HG03175 (cell line): ENCODE data around the gene MAPKAPK5.
"Not testable (repeated sequence)": the region's sequence is repeated elsewhere in the genome, so short reads cannot be mapped to it uniquely, and the experiment has no call there.

Experiments used
- ATAC-seq: cut with Tn5 transposase; IDR thresholded peaks from one replicate; pipeline ENCODE4 v1.9.1; 2021; ENCODE audit warnings: mild to moderate bottlenecking, moderate library complexity; ENCODE audit not compliant: unreplicated experiment

The MAPKAPK5 gene

DNA sequence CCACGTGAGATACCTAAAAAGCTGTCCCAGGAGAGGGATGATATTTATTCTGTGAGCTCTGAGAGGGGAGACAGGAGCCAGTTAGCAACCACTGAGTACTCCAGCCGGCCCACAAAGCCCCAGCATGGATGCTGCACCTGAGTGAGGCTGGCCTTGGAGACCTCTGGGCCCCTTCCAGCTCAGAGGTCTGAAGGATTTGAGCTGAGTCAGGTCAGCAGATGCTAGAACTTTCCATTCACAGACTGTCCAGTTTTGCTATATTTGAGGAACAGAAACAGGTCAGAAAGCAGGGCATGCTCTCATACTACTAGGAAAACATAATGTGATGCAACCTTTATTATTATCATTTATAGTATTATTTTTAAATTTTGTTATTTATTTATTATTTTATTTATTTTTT lies 15.0 kb upstream of the MAPKAPK5 start:
- no peak for ATAC-seq

DNA sequence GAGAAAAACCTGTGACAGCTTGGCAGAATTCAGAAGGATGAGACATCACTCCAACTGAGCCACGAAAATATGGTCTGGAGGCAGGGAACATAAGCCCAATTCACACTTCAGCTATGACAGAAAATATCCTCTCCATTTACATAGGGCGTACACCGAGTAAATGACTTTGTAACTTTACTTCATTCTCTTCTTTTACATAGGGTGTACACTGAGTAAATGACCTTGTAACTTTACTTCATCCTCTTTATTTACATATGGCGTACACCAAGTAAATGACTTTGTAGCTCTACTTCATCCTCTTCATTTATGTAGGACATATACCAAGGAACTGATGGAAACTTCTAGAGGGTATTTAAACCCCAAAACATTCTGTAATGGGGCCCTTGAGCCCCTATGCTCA lies 14.1 kb upstream of the MAPKAPK5 start:
- no peak for ATAC-seq

DNA sequence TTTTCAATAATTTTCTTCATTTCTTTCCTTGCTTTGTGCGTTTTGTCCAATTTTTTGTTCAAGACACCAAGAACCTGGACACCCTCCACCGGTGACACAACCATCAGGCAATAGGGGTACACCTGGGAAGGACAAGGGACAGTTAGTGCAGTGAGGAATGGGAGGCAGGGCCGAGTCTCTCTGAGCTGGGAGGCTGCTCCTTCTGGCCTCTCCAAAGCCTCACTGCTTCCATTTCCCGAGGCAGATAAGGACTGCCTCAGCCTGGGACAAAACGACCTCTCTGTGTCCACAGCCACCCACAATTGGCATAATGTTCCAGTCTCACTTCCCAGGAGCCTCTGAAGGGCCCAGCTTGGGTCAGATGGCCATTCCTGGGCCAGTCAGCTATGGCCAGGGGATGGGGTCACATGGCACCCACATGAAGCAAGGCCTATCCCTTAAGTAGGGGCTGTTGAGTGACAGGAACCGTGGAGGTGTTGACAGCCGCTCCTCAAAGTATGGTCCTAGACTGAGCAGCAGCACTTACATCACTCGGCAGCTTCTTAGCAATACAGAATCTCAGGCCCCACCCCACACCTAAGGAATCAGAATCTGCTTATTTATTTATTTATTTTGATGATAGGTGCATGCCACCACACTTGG lies 13.6 kb upstream of the MAPKAPK5 start:
- ATAC-seq = no peak

DNA sequence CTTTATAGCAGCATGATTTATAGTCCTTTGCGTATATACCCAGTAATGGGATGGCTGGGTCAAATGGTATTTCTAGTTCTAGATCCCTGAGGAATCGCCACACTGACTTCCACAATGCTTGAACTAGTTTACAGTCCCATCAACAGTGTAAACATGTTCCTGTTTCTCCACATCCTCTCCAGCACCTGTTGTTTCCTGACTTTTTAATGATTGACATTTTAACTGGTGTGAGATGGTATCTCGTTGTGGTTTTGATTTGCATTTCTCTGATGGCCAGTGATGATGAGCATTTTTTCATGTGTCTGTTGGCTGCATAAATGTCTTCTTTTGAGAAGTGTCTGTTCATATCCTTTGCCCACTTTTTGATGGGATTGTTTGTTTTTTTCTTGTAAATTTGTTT lies 12.4 kb upstream of the MAPKAPK5 start:
- ATAC-seq = not testable (repeated sequence)

DNA sequence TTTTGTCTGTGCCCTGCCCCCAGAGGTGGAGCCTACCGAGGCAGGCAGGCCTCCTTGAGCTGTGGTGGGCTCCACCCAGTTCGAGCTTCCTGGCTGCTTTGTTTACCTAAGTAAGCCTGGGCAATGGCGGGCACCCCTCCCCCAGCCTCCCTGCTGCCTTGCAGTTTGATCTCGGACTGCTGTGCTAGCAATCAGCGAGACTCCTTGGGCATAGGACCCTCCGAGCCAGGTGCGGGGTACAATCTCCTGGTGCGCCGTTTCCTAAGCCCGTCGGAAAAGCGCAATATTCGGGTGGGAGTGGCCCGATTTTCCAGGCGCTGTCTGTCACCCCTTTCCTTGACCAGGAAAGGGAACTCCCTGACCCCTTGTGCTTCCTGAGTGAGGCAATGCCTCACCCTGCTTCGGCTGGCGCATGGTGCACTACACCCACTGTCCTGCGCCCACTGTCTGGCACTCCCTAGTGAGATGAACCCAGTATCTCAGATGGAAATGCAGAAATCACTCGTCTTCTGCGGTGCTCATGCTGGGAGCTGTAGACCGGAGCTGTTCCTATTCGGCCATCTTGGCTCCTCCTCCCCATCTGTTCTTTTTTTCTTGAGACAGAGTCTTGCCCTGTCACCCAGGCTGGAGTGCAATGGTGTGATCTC lies 7.2 kb upstream of the MAPKAPK5 start:
- ATAC-seq = not testable (repeated sequence)

DNA sequence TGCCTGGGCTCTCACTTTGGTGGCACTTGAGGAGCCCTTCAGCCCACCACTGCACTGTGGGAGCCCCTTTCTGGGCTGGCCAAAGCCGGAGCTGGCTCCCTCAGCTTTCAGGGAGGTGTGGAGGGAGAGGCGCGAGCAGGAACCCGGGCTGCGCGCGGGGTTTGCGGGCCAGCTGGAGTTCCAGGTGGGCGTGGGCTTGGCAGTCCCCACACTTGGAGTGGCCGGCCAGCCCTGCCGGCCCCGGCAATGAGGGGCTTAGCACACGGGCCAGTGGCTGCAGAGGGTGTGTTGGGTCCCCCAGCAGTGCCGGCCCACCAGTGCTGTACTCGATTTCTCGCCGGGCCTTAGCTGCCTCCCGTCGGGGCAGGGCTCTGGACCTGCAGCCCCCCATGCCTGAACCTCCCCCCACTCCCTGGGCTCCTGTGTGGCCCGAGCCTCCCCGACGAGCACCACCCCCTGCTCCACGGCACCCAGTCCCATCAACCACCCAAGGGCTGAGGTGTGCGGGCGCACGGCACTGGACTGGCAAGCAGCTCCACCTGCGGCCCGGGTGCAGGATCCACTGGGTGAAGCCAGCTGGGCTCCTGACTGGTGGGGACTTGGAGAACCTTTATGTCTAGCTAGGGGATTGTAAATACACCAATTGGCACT lies 6.4 kb upstream of the MAPKAPK5 start:
- not testable (repeated sequence) for ATAC-seq

DNA sequence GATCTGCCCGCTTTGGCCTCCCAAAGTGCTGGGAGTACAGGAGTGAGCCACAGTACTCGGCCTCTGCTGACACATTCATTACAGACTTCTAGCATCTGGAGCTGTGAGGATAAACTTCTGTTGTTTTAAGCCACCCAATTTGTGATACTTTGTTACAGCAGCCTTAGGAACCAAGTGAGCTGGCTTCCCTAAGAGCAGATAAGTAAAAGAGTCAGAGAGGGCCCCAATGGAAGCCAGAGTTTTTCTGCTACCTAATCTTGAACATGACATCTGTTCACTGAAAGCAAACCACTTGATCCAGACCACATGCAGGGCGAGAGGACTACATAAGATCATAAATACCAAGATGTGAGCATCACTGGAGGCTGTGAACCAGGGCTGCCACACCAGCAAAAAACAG lies 3.7 kb upstream of the MAPKAPK5 start:
- no peak for ATAC-seq

DNA sequence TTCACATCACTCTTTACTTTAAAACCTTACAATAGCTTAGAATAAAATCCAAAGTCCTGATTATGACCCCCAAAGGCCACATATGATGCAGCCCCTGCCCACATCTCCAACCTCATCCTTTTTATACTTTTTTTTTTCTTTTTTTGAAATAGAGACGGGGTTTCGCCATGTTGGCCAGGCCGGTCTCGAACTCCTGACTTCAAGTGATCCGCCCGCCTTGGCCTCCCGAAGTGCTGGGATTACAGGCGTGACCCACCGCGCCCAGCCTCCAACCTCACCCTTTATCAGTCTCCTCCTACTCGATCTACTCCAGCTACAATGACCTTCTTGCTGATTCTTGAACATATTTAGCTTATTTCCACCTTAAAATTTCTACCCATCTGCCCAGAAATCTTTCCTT lies 1.2 kb upstream of the MAPKAPK5 start:
- ATAC-seq = no peak

DNA sequence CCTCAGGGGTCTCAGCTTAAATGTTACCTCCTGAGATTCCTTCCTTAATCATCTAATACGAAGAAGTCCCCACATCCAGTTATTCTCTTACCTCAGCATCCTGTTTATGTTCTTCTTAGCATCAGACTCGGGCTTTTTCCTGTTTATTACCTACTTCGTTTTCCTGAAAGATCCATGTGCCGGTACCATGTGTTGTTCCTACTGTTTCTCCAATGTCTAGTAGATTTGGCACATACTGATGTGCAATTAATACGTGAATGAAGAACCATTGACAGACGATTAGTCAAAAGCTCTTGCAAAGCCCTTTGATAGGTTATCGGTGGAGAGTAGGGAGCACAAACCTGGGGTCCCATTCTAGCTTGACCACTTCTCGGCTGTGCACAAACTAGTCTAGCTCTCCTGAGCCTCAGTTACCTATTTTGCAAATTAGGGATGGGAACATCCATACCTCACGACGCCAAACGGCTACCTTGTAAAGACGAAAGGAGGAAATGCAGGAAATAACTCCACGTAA lies 735 bp upstream of the MAPKAPK5 start:
- ATAC-seq = peak; percentile 6

DNA sequence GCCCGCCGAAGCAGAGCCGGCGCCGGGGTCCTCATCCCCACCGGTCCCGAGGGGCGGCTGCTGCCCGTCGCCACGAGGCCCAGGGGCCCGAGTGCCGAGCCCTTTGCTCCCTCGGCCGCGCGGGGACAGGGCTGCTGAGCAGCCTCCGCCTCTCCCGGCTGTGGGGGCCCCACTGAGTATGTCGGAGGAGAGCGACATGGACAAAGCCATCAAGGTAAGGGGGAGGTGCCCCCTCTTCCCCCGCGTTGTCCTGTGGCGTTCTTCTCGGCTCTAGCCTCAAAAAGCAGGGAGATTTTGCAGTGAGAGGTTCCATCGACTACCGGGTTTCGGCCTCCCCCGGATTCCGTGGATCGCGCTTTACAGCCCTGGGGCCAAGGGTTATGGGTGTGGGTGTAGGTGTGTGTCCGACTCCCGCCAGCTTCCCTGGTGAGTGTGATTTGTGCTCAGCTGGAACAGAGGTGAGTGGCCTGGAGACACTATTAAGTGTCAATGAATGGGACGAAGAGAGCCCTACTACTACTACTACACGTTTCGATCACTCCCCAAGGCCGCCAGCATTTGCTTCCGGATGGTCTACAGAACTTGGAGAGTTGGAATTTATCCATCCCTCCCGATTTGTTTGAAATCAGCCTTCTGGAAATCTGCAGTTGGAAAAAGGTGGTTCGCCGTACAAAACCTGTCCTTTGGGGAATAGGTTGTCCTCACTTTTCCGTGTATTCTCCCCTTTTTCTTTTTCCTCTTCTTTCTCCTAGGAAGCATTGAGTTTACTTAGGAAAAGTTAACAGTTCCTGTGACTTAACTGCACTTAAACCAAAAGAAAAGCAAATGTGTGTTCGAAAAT lies 748 bp downstream of the MAPKAPK5 start:
- peak; percentile 26 for ATAC-seq

DNA sequence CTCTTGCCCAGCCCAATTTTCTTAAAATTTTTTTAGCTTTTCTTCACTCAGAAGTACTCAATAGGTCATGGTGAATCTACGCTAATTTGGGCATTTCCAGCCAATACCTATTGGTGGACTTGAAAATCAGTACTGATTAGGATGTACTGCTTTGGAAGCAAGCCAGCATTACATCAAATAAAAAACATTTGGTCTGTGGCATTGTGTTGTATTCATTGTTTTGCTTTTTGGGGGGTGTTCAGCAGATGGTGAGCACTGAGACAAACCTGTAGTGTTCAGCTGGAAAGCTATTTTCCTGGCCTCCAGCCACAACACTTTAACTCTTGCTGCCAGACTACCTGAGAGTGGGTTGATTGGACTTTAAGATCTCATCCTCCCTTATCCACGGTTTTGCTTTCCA lies 4.0 kb downstream of the MAPKAPK5 start:
- no peak for ATAC-seq

DNA sequence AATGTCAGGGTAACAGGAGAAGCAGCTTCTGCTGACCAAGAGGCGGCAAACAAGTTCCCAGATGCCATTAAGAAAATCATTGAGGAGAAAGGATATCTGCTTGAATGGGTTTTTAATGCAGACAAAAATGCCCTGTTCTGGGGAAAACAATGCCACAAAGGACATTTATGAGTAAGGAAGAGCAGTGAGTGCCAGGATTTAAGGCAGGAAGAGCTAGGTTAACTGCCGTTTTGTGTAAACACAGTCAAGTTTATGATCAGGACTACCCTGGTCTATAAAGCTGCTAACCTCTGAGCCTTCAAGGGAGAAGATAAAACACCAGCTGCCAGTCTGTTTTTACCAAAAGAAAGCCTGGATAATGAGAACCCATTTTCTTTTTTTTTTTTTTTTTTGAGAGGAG lies 8.5 kb downstream of the MAPKAPK5 start:
- ATAC-seq = no peak

DNA sequence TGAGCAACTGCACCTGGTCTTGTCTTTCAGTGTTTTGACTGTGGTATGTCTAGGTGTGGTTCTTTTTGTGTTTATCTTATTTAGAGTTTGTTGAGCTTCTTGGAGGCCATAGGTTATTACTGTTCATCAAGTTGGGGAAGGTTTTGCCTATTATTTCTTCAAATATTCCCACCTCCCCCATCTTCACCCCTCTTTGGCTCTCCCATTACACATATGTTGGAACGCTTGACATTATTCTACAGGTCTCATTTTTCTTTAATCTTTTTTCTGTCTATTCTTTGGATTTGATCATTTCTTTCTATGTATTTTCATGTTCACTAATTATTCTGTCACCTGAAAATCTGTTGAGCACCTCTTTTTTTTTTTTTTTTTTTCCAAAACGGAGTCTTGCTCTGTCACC lies 16.2 kb downstream of the MAPKAPK5 start:
- ATAC-seq = no peak

DNA sequence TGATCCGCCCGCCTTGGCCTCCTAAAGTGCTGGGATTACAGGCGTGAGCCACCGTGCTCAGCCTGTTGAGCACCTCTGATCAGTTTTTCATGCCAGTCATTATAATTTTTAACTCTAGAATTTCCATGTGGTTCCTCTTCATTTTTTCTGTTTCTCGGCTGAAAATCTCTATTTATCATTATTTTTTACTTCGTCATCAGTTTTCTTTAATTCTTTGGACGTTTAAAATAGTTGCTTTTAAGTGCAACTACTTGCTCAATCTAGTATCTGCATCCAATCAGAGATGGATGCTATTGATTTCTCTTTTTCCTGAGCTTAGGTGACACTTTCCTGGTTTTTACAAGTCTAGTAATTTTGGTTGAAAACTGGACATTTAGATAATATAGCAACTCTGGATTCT lies 16.8 kb downstream of the MAPKAPK5 start:
- ATAC-seq = no peak

DNA sequence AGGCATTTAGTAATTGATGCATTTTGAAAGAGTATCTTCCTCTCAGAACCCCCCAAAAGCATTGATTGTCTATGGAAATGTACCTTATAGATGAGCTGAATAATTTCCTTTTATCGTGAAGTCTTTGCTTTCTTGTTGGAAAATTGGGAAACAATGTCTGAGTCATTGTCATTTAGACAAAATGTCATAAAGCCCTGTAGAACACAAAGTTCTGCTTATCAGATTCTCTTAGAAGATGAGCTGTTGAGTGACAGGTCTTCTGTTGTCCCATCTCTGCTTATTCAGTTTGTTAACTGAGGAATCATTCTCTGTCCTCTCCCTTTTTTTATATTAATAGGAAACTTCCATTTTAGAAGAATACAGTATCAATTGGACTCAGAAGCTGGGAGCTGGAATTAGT lies 22.9 kb downstream of the MAPKAPK5 start:
- no peak for ATAC-seq

DNA sequence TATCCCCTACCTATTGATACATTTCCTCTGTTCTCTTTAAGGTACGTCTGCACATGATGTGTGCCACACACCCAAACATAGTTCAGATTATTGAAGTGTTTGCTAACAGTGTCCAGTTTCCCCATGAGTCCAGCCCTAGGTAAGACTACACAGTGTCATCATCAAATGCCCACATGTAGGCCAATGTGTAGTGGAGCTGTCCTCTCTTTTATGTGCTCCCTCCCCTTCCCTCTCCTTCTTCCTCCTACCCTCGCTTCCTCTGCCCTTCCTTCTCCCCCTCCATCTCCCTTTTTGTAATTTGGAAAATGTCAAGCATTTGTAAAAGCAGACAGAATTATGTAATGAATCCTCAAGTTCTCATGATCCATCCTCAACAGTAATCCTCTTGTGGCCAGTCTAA lies 25.5 kb downstream of the MAPKAPK5 start:
- no peak for ATAC-seq

DNA sequence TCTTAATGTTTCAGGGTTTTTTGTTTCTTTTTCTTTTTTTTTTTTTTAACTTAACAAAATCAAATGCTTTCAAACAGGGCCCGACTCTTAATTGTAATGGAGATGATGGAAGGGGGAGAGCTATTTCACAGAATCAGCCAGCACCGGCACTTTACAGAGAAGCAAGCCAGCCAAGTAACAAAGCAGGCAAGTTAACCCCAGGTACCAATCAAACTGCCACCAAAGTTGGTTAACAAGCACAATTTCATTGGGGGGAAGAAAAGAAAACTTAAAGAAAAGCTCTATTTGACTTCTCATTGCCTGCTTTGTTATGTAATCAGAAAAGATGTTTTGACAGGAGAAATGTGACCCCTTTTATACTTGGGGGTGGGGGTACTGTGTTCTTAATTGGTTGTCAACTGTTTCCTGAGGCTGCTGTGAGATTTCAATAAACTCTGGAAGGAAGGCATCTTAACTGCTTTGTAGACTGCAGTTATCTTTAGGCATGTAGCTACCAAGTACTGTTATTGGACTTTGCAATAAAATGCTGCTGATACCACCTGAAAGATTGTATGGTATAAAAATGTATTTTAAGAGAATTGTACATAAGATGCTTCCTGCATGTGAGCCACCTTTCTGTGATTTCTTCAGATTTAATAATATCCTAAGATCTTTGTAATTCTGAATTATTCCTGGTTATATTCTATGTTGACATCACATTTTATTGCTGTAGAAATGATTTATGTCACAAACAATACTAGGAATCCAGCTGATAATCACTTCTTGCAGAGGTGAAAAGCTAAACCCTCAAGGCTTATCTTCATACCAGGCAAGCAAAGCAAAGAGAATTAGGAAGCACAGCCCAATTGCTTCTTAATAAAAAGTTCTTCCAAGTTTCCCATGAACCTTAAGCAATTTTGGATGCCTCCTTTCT lies 26.9 kb downstream of the MAPKAPK5 start:
- no peak for ATAC-seq

DNA sequence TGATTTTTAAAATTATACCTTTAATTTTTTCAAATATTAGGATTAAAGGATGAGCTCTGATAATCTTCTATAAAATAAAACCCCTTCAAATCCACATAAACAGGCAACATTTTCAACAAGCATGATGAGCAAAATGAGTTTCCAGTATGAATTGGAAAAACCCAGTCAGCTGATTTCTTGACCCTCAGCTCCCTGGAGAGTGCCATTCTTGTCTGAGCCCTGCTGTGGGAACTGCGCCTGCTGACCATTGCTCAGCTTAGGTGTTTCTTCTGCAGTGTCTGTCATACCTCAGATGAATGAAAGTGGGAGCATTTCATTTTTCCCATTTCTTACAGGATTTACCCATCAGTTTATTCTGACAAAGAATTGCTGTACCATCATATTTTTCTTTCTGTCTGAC lies 27.6 kb downstream of the MAPKAPK5 start:
- no peak for ATAC-seq

DNA sequence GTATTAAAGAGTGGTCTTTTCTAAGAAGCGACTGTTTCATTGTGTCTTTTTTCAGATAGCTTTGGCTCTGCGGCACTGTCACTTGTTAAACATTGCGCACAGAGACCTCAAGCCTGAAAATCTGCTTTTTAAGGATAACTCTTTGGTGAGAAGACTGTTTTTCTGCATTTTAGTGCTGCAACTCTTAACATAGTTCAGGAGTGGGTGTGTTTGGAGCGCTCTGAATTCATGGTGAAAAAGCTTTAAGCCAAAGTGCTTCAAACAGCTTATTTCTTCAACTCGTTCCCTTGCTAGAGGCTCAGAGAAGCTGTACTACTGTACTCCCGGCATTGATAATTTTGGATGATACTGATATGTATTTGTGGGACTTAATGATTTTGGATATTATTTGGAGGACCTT lies 28.2 kb downstream of the MAPKAPK5 start:
- no peak for ATAC-seq

DNA sequence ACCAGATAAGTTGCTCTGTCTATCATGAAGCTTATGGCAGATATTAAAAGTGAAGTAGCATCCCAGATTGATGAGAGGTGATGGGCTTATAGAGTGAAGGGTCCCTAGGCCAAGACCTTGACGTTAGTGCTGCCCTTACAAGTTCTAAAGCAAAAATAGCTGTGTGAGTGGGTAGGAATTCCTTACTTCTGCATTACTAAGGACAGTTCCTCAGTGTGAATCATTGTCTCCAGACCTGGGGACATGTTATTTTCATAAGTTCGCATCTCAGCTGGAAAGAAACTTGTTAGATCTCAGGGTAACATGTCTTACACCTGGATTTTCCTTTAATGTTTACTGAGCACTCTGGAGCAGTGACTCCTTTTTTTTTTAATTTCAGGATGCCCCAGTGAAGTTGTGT lies 28.7 kb downstream of the MAPKAPK5 start:
- ATAC-seq = no peak
